SIG-M5 treated with dmso at 0.1 percent for 504 hours (cell line): ENCODE measurements around the gene DDX24.
"Not testable (repeated sequence)": the region's sequence is repeated elsewhere in the genome, so short reads cannot be mapped to it uniquely, and the experiment has no call there.

Source experiments
- DNase-seq: peaks from one replicate; lab custom pipeline; 2025; ENCODE audit not compliant: unreplicated experiment; lab: John Stamatoyannopoulos, UW

DDX24 gene

GRCh38 chr14:94081386-94081820, 401 bp upstream of the DDX24 start:
- DNase-seq = no peak

DNA sequence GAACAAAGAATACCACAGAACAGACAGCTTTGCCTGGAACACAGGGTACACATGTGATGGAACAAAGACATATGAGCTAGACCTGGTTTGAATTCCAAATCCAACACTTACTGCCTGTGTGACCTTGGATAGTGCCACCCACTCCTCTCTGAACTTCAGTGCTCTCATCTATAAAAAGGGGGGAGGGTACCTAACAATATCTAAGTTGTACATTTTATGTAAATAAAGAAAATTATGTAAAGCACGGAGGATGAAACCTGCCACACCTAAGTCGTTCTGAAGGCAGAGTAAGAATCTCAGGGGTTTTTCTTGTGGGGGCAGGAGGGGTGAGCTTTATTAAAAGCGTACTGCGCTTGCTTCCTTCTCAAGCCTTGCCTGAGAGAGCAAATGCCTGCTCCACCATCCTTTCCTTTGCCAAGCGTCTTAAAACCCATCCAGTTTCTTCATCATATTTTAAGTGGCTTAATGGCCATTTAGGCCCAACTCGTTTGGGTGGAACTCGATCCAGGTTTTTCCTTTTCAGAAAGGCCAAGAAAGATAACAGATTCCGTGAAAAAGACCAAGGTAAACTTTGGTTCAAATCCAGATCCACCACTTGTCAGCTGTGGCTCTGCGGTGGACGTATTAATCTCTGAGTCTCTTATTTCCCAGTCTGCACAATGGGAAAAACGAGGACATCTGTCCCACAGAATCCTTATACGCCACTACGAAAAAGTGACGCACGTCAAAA, 946 bp downstream of the DDX24 start:
- DNase-seq = no peak

DNA sequence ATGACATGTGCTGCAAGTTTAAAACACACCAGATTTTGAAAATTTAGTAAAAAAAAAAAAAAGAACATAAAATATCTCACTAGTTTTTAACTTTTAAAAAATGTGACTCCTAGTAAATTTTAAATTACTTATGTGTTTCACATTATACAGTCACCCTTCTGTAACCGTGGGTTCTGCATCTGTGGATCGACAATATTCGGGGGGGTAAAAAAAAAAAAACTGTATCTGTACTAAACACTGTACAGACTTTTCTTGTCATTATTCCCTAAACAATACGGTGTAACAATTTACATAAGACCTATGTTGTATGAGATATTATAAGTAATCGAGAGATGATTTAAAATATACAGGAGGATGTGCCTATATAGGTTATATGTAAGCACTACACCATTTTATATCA, 3.2 kb downstream of the DDX24 start:
- no peak for DNase-seq

DNA sequence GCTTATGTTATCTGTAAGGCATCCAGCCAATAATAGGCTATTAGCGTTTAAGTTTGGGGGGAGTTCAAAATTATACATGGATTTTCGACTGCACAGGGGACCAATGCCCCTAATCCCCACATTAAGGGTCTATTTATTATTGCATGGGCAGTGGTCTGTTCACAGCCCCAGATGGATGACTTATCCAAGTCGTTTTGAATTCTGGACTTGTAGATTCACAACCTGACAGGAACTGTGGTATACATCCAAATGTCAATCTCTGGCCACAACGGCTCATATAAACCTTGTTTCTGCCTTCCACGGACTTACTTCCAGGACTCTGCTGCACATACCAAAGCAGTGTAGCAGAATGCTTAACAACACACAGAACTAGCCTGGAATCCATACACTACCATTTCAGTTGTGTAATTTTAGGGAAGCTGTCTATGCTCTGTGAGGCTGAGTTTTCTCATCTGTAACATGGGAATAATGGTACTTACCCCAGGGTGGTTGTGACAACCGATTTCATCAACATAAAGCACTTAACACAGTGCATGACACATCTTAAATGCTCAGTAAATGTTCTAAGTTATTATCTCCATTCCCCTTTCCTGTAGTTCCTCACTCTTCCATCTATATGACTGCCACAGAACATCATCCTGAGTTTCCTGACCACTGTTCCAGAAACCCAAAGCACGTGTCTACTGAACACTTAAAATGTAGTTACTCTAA, 3.7 kb downstream of the DDX24 start:
- DNase-seq = no peak

- no peak for DNase-seq
Observed at GRCh38 chr14:94075008-94075407, 6.0 kb downstream of the DDX24 start.

DNA sequence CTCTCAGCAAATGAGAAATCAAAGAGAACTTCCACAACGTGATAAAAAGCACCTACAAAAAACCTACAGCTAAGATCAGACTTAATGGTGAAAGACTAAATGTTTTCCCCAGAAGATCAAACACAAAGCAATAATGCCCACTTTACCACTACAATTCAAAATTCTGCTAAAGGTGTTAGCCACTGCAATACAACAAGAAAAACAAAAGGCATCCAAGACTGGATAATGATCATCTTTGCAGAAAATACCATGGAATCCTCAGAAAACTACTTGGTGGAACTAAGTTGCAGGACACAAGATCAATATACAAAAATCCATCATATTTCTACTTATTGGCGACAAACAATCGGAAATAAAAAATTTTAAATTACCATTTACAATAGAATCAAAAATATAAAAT, 6.5 kb downstream of the DDX24 start:
- DNase-seq = no peak

DNA sequence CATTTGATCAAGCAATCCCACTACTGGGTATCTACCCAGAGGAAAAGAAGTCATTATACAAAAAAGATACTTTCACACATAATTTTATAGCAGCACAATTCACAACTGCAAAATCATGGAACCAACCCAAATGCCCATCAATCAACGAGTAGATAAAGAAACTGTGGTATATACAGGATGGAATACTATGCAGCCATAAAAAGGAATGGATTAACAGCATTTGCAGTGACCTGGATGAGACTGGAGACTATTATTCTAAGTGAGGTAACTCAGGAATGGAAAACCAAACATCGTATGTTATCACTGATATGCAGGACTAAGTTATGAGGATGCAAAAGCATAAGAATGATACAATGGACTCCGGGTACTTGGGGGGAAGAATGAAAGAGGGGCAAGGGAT, 8.9 kb downstream of the DDX24 start:
- DNase-seq = not testable (repeated sequence)

- no peak for DNase-seq
Observed at GRCh38 chr14:94066089-94066676, 14.8 kb downstream of the DDX24 start.

GRCh38 chr14:94062344-94062940, 18.6 kb downstream of the DDX24 start:
- no peak for DNase-seq

GRCh38 chr14:94059998-94060397, 21.0 kb downstream of the DDX24 start:
- DNase-seq = no peak

DNA sequence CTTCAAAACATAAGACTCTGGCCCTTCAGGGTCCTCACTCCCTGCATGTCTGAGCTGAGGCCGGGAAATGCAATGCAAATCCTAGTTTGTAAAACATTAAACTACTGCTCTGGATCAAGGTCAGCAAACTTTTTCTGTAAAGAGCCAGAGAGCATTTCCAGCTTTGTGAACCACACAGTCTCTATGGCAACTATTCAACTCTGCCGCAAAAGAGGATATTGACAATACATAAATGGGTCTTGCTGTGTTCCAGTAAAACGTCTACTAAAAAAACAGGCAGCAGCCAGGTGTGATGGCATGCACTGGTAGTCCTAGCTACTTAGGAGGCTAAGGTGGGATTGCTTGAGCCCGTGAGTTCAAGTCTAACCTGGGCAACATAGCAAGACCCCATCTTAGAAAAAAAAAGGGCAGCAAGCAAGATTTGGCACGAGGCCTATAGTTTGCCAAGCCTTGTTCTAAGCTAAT, 22.3 kb downstream of the DDX24 start:
- DNase-seq = no peak

- no peak for DNase-seq
Observed at GRCh38 chr14:94058128-94058673, 22.8 kb downstream of the DDX24 start.

- no peak for DNase-seq
Observed at GRCh38 chr14:94056579-94057308, 24.3 kb downstream of the DDX24 start.

- no peak for DNase-seq
Observed at GRCh38 chr14:94054936-94055335, 26.1 kb downstream of the DDX24 start.

- DNase-seq = no peak
Observed at GRCh38 chr14:94054401-94054800, 26.6 kb downstream of the DDX24 start.

DNA sequence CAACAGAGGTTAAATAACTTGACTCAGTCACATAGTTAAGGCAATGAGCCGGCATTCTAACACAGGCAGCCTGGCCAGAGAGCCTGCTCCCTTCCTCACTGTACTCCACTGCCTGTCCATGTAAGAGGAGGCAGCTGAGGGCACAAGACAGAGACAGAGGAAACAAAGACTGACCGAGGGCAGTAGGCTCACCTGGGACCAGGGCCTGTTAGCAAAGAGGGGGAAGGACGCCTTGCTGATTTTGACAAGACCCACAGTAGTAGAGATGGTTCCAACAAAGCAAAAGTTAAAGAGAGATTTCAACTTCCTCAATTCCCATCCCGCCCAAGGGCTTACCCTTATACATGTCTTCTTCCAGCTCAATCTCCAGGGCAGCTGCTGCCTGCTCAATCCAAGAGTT, 28.3 kb downstream of the DDX24 start:
- DNase-seq = no peak

GRCh38 chr14:94052199-94052598, 28.8 kb downstream of the DDX24 start:
- DNase-seq = no peak

DNA sequence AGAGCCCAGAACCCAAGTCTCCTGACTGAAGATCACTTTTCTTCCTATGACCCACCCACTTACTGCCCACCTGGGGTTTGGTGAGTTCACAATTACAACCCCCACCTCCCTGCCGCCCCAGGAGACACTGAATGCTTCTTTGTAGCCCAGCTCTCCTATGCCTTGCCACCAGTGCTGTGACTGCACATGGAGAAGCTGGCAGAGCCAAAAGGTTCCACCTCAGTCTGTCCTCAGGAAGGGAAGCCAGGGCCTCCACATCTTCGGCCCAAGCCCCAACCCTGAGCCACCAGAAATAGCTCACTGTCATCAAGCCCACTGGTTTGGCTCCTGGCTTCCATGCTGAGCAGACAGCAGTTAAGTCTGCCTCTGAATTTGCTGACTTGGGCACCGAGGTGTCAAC, 29.2 kb downstream of the DDX24 start:
- DNase-seq = no peak

GRCh38 chr14:94051115-94051514, 29.9 kb downstream of the DDX24 start:
- DNase-seq = peak; percentile 2

GRCh38 chr14:94050231-94050880, 30.6 kb downstream of the DDX24 start:
- DNase-seq = no peak
